Measurements from ENCODE around the gene HMMR.

DNA sequence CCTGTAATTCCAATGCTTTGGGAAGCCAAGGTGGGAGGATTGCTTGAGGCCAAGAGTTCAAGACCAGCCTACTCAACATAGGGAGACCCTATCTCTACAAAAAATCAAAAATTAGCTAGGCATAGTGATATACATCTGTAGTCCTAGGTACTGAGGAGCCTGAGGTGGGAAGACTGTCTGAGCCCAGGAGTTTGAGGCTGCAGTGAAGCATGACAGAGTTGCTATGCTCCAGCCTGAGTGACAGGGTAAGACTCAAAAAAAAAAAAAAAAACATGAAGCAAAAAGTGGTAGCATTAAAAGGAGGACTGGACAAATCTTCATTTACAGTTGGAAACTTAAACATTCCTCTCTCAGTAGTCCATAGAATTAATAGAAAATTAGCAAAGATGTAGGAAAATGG is 13.2 kb upstream of the HMMR start:
- TF ChIP-seq, protein P1, sequence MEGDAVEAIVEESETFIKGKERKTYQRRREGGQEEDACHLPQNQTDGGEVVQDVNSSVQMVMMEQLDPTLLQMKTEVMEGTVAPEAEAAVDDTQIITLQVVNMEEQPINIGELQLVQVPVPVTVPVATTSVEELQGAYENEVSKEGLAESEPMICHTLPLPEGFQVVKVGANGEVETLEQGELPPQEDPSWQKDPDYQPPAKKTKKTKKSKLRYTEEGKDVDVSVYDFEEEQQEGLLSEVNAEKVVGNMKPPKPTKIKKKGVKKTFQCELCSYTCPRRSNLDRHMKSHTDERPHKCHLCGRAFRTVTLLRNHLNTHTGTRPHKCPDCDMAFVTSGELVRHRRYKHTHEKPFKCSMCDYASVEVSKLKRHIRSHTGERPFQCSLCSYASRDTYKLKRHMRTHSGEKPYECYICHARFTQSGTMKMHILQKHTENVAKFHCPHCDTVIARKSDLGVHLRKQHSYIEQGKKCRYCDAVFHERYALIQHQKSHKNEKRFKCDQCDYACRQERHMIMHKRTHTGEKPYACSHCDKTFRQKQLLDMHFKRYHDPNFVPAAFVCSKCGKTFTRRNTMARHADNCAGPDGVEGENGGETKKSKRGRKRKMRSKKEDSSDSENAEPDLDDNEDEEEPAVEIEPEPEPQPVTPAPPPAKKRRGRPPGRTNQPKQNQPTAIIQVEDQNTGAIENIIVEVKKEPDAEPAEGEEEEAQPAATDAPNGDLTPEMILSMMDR (IDR thresholded peaks at IDR 0.05) = no peak
- TF ChIP-seq EZH2 (IDR thresholded peaks at IDR 0.05; ENCODE audit: borderline replicate concordance, insufficient read depth, low read depth, low read length, poor library complexity, severe bottlenecking) = no peak
